Trophoblast cell (in vitro differentiated cells and primary cell): ENCODE data around the gene KCNAB1.
"Not testable (repeated sequence)": the region's sequence is repeated elsewhere in the genome, so short reads cannot be mapped to it uniquely, and the experiment has no call there.

Experiments used
- DNase-seq, 2 donors: peaks; one replicate each; pipeline ENCODE4 v3.0.0-alpha.2; 2016
- H2AFZ ChIP-seq: 2 replicates; pipeline ENCODE4 v1.6.1; 2013; ENCODE audit warnings: low read length, moderate library complexity, mild to moderate bottlenecking; ENCODE audit not compliant: insufficient read depth, poor library complexity
- H2AK5ac ChIP-seq: 2 replicates; pipeline ENCODE4 v1.6.1; 2013; ENCODE audit warnings: mild to moderate bottlenecking, low read length
- H2BK120ac ChIP-seq: 2 replicates; pipeline ENCODE4 v1.6.1; 2013; ENCODE audit warnings: low read length, mild to moderate bottlenecking, moderate library complexity; ENCODE audit not compliant: insufficient read depth, poor library complexity
- H2BK12ac ChIP-seq: 2 replicates; pipeline ENCODE4 v1.6.1; 2013; ENCODE audit warnings: mild to moderate bottlenecking, low read length, moderate library complexity
- H2BK5ac ChIP-seq: 2 replicates; pipeline ENCODE4 v1.6.1; 2013; ENCODE audit warnings: low read length, low read depth, moderate library complexity, mild to moderate bottlenecking; ENCODE audit not compliant: poor library complexity
- H3K14ac ChIP-seq: 2 replicates; pipeline ENCODE4 v1.6.1; 2013; ENCODE audit warnings: mild to moderate bottlenecking, low read length
- H3K18ac ChIP-seq: 2 replicates; pipeline ENCODE4 v1.6.1; 2013; ENCODE audit warnings: mild to moderate bottlenecking, low read length
- H3K23ac ChIP-seq: 2 replicates; pipeline ENCODE4 v1.6.1; 2013; ENCODE audit warnings: low read length
- H3K27ac ChIP-seq: 2 replicates; pipeline ENCODE4 v1.5.1; 2013; ENCODE audit warnings: low read depth, mild to moderate bottlenecking, inconsistent platforms, low read length, moderate library complexity
- H3K27me3 ChIP-seq: 2 replicates; pipeline ENCODE4 v1.6.1; 2013; ENCODE audit warnings: inconsistent platforms, mild to moderate bottlenecking, low read length, moderate library complexity; ENCODE audit not compliant: insufficient read depth
- H3K36me3 ChIP-seq, 2 experiments: 1 replicate in 1 of 2; 2 replicates in 1 of 2; pipeline ENCODE4 v1.6.1; 2013; ENCODE audit warnings: low read length in 2 of 2, mild to moderate bottlenecking in 2 of 2, moderate library complexity in 1 of 2; ENCODE audit not compliant: insufficient read depth in 2 of 2, control insufficient read depth in 1 of 2
- H3K4ac ChIP-seq: 2 replicates; pipeline ENCODE4 v1.6.1; 2013; ENCODE audit warnings: low read depth, mild to moderate bottlenecking, low read length, moderate library complexity
- H3K4me1 ChIP-seq, 2 experiments: 1 replicate in 1 of 2; 2 replicates in 1 of 2; pipeline ENCODE4 v1.6.1; 2013; ENCODE audit warnings: low read length in 2 of 2, mild to moderate bottlenecking in 2 of 2, moderate library complexity in 1 of 2; ENCODE audit not compliant: insufficient read depth in 2 of 2, control insufficient read depth in 1 of 2
- H3K4me2 ChIP-seq: 2 replicates; pipeline ENCODE4 v1.6.1; 2013; ENCODE audit warnings: inconsistent platforms, mild to moderate bottlenecking, low read length, moderate library complexity
- H3K4me3 ChIP-seq: 2 replicates; pipeline ENCODE4 v1.5.1; 2013; ENCODE audit warnings: mild to moderate bottlenecking, low read depth, low read length, inconsistent platforms
- H3K79me1 ChIP-seq: one replicate; pipeline ENCODE4 v1.6.1; 2013; ENCODE audit warnings: low read length
- H3K79me2 ChIP-seq: 2 replicates; pipeline ENCODE4 v1.6.1; 2013; ENCODE audit warnings: low read length, mild to moderate bottlenecking; ENCODE audit not compliant: control insufficient read depth, insufficient read depth, poor library complexity
- H3K9ac ChIP-seq: 2 replicates; pipeline ENCODE4 v1.6.1; 2013; ENCODE audit warnings: mild to moderate bottlenecking, low read length
- H3K9me3 ChIP-seq: 2 replicates; pipeline ENCODE4 v1.6.1; 2013; ENCODE audit warnings: low read depth, mild to moderate bottlenecking, control low read depth, inconsistent platforms, low read length; ENCODE audit not compliant: insufficient read depth
- H4K12ac ChIP-seq: 2 replicates; pipeline ENCODE4 v1.6.1; 2013; ENCODE audit warnings: low read depth, mild to moderate bottlenecking, low read length, moderate library complexity
- H4K8ac ChIP-seq: 2 replicates; pipeline ENCODE4 v1.6.1; 2013; ENCODE audit warnings: low read depth, mild to moderate bottlenecking, low read length, moderate library complexity
- H4K91ac ChIP-seq: one replicate; pipeline ENCODE4 v1.6.1; 2013; ENCODE audit warnings: low read depth, mild to moderate bottlenecking, low read length, moderate library complexity
- WGBS: extraction: QIAGEN DNeasy Blood & Tissue Kit; methylation state at CpG from one replicate; pipeline ENCODE4 v1.1.7; 2013; ENCODE audit warnings: missing lambda C conversion rate; ENCODE audit not compliant: insufficient read length, insufficient coverage; ENCODE audit errors: extremely low coverage; 5-methylcytosine and 5-hydroxymethylcytosine counted together

The KCNAB1 gene

DNA sequence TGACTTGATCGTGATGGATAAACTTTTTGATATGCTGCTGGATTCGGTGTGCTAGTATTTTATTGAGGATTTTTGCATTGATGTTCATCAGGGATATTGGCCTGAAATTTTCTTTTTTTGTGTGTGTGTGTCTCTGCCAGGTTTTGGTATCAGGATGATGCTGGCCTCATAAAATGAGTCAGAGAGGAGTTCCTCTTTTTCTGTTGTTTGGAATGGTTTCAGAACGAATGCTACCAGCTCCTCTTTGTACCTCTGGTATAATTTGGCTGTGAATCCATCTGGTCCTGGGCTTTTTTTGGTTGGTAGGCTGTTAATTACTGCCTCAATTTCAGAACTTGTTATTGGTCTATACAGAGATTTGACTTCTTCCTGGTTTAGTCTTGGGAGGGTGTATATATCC is 76.8 kb downstream of the KCNAB1 start:
- not testable (repeated sequence) for H2BK12ac ChIP-seq, H3K18ac ChIP-seq, H3K9ac ChIP-seq, H3K9me3 ChIP-seq, H2BK120ac ChIP-seq, H3K27me3 ChIP-seq, H4K12ac ChIP-seq, H3K4me1 ChIP-seq, H3K79me2 ChIP-seq, H3K27ac ChIP-seq, H3K79me1 ChIP-seq, H3K14ac ChIP-seq, H3K4me3 ChIP-seq, H3K4me2 ChIP-seq, H4K8ac ChIP-seq, H3K4ac ChIP-seq, H3K23ac ChIP-seq, H2AFZ ChIP-seq, H3K36me3 ChIP-seq, H2AK5ac ChIP-seq, DNase-seq, H4K91ac ChIP-seq, H2BK5ac ChIP-seq
- no CpG with 5 or more reads among the region's 3 CpGs for WGBS

DNA sequence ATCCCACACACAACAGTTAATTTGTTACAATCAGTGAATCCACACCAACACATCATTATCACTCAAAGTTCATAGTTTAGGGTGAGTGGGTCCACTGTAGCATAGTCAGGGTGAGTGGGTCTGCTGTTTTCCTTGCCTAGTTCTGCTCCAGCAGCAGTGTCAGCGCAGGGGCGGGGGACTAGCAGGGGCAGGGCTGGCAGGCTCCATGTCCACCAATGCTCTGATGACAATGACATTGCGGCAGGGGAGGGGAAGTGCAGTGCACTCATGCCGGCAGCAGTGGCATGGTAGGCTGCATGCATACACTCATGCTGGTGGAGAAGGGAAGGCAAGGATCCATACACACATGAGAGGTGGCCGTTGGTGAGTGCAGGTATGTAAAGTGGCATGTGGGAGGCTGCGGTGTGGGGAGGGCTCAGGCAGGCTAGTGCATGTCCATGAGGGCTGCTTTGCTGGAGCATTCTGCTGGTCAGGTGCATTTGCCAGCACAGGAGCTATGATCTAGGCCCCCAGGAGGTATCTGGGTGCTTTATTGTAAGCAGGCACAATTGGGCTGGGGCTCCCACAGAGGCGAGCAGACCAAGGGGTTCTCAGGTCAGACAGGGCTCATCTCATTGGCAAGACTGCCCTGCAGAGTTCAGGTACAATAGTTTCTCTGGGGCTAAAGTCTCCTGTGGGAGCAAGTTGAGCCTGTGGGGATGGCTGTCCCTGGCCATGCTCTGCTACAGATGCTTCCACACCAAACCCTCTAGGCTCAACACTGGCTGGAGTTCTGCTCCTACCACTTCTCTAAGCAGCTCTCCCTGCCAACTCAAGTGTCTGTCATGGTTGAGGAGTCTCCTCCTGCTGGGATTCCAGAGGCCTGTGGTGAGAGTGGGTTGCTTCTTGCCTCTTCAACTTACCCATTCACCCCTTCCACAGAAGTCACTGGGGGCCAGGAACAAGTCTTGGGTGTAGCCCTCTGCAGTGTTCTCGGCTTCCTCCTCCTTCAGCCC is 81.3 kb downstream of the KCNAB1 start:
- no peak overlapping the region for H3K27ac ChIP-seq

GRCh38 chr3:156206157-156206556 is 85.8 kb downstream of the KCNAB1 start:
- H3K27me3 ChIP-seq = no peaks in the 10 kb centered on the region
- no peak overlapping the region for H2AK5ac ChIP-seq
- H4K91ac ChIP-seq = no peak overlapping the region
- H3K36me3 ChIP-seq = no peaks in the 10 kb centered on the region
- H3K27ac ChIP-seq = no peak overlapping the region
- no peak overlapping the region for H3K9ac ChIP-seq
- no peak overlapping the region for H3K4me3 ChIP-seq
- no peak overlapping the region for H3K23ac ChIP-seq
- no peak overlapping the region for H3K18ac ChIP-seq
- H3K4me1 ChIP-seq = no peaks in the 10 kb centered on the region
- DNase-seq = no peak
- H2BK12ac ChIP-seq = no peak overlapping the region
- H3K4me2 ChIP-seq = no peak overlapping the region
- H2BK5ac ChIP-seq = no peak overlapping the region
- no peak overlapping the region for H2BK120ac ChIP-seq
- no peak overlapping the region for H2AFZ ChIP-seq
- no peak overlapping the region for H3K14ac ChIP-seq
- no peaks in the 10 kb centered on the region for H3K9me3 ChIP-seq
- H3K79me1 ChIP-seq = no peaks in the 10 kb centered on the region
- H4K12ac ChIP-seq = no peak overlapping the region
- H3K79me2 ChIP-seq = no peaks in the 10 kb centered on the region
- no peak overlapping the region for H4K8ac ChIP-seq
- H3K4ac ChIP-seq = no peak overlapping the region

More for the DNA sequence above, 81.3 kb downstream of the KCNAB1 start:
- H4K12ac ChIP-seq = no peak overlapping the region
- no peaks in the 10 kb centered on the region for H3K9me3 ChIP-seq
- no peak overlapping the region for H3K9ac ChIP-seq
- no peaks in the 10 kb centered on the region for H3K27me3 ChIP-seq
- no peak overlapping the region for H4K91ac ChIP-seq
- no peaks in the 10 kb centered on the region for H3K4me1 ChIP-seq
- no peaks in the 10 kb centered on the region for H3K79me2 ChIP-seq
- H3K4me2 ChIP-seq = no peak overlapping the region
- peak in 1 of 2 donors; percentile 36 for DNase-seq
- no peaks in the 10 kb centered on the region for H3K36me3 ChIP-seq
- H3K4me3 ChIP-seq = no peak overlapping the region
- H4K8ac ChIP-seq = no peak overlapping the region
- H3K23ac ChIP-seq = no peak overlapping the region
- H2BK120ac ChIP-seq = no peak overlapping the region
- no peak overlapping the region for H3K18ac ChIP-seq
- WGBS = no CpG with 5 or more reads among the region's 8 CpGs
- no peak overlapping the region for H3K14ac ChIP-seq
- no peaks in the 10 kb centered on the region for H3K79me1 ChIP-seq
- H2BK12ac ChIP-seq = no peak overlapping the region
- H2AK5ac ChIP-seq = no peak overlapping the region
- no peak overlapping the region for H2AFZ ChIP-seq
- no peak overlapping the region for H2BK5ac ChIP-seq
- H3K4ac ChIP-seq = no peak overlapping the region

DNA sequence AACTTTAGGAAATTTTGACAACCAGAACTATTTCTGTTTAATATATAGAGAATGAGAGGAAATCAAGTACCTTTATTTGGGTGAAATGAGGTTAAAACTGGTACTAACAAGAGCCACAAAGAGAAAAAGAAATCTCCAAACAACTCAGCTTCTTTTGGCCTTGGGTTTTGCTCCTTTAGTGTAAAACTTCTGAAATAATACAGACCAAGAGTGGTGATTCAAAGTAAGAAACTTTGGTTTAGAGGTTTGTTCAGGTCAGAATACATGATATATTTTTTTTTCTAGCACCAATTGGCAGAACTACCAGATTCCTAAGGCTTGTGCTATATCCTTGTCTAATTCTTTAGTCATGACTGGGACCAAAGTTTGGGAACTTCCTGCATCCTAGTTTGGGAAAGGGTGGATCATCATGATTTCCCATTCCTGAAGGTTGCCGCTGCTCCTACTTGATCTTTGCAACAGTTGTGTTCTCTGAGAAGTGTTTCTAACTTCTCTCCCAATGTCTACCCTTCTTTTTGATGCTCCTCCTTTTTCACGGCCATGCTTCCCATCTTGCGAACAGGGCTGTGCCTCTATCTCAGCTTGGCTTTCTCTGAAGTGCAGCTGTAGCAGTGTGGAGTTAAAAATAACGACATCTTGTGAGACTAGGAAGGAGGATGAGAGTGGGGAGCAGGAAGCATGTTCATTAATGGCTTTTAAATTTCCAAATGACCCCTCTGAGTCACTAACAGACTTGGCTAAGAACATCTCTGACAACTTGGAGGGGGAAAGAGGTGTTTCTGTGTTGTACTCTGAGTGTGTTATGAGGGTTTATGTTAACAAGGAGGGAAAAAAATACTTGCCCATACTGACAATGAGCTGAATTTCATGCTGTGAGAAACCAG is 87.7 kb downstream of the KCNAB1 start:
- H3K79me1 ChIP-seq = no peaks in the 10 kb centered on the region
- H3K27me3 ChIP-seq = no peaks in the 10 kb centered on the region
- H3K27ac ChIP-seq = no peak overlapping the region
- no peak overlapping the region for H4K91ac ChIP-seq
- no peaks in the 10 kb centered on the region for H3K4me1 ChIP-seq
- no peak for DNase-seq
- no peaks in the 10 kb centered on the region for H3K79me2 ChIP-seq
- H3K23ac ChIP-seq = no peak overlapping the region
- no peak overlapping the region for H3K4me2 ChIP-seq
- H3K9me3 ChIP-seq = no peaks in the 10 kb centered on the region
- H3K36me3 ChIP-seq = no peaks in the 10 kb centered on the region
- no CpG with 5 or more reads among the region's 4 CpGs for WGBS
- H2BK120ac ChIP-seq = no peak overlapping the region
- H3K14ac ChIP-seq = no peak overlapping the region
- H2BK5ac ChIP-seq = no peak overlapping the region
- no peak overlapping the region for H2BK12ac ChIP-seq
- H3K4me3 ChIP-seq = no peak overlapping the region
- H3K18ac ChIP-seq = no peak overlapping the region
- H2AK5ac ChIP-seq = no peak overlapping the region
- no peak overlapping the region for H2AFZ ChIP-seq
- H3K9ac ChIP-seq = no peak overlapping the region
- no peak overlapping the region for H4K12ac ChIP-seq
- no peak overlapping the region for H3K4ac ChIP-seq
- no peak overlapping the region for H4K8ac ChIP-seq
